Activated naive CD8-positive, alpha-beta T cell (primary cell): ENCODE data around the gene NFYC.

Experiments used
- H3K27ac Mint-ChIP-seq: one replicate; pipeline ENCODE4 v1.8.0; 2021; ENCODE audit warnings: mixed read lengths
- H3K27me3 Mint-ChIP-seq: one replicate; pipeline ENCODE4 v1.8.0; 2021; ENCODE audit warnings: mixed read lengths
- H3K36me3 Mint-ChIP-seq: one replicate; pipeline ENCODE4 v1.8.0; 2021; ENCODE audit warnings: mixed read lengths
- H3K4me1 Mint-ChIP-seq: one replicate; pipeline ENCODE4 v1.8.0; 2021; ENCODE audit warnings: low read depth, mixed read lengths
- H3K4me3 Mint-ChIP-seq: one replicate; pipeline ENCODE4 v1.8.0; 2021; ENCODE audit warnings: mild to moderate bottlenecking, mixed read lengths
- H3K9me3 Mint-ChIP-seq: one replicate; pipeline ENCODE4 v1.8.0; 2021; ENCODE audit warnings: low read depth, mixed read lengths

Gene NFYC

DNA sequence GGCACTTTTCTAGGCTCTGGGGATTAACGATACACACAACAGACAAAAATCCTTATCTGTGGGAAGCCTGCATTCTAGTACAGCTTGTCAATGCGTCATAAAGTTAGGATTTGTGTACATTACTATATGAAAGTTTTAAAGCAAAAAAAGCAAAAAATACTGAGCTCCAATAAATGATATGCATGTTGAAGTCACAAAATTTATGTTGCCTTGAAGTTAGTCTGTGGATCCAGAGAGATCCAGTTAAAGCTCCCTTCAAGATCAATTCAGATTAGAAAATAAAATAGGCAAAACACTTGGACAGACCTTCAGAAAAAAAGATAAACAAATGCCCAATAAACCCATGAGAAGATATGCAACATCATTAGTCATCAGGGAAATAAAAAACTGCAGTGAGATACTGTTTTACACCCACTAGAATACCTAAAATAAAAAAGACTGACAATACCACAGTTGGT is 59.0 kb downstream of the NFYC start:
- peak overlapping the region; percentile 22 for H3K27ac Mint-ChIP-seq
- H3K36me3 Mint-ChIP-seq: peaks cover 14% of the 10 kb centered on the region
- H3K4me3 Mint-ChIP-seq: no peak overlapping the region
- H3K27me3 Mint-ChIP-seq: no peaks in the 10 kb centered on the region
- no peaks in the 10 kb centered on the region for H3K9me3 Mint-ChIP-seq
- H3K4me1 Mint-ChIP-seq: peaks cover 26% of the 10 kb centered on the region

DNA sequence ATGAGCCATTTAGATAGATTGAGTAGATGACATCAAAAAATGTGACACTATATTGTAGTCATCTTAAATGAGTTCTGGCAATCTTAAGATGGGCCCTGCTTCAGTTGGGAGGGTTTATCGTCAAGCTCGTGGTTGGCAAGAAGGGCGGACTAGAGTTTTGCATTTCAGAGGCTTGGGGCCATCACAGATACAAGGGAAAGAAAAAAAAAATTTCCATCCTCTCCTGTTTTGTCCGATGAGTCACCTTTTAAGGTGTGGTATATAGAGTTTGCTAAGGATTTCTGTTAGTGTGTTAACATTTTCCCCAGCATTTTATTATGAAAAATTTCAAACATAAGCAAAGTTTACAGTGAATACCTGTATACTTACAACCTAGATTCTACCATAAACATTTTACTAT is 60.3 kb downstream of the NFYC start:
- Mint-ChIP-seq H3K36me3 (peaks cover 14% of the 10 kb centered on the region), H3K27me3 (no peaks in the 10 kb centered on the region), H3K27ac (peak overlapping the region; percentile 16), H3K4me1 (peaks cover 17% of the 10 kb centered on the region), H3K9me3 (no peaks in the 10 kb centered on the region), H3K4me3 (no peak overlapping the region)

DNA sequence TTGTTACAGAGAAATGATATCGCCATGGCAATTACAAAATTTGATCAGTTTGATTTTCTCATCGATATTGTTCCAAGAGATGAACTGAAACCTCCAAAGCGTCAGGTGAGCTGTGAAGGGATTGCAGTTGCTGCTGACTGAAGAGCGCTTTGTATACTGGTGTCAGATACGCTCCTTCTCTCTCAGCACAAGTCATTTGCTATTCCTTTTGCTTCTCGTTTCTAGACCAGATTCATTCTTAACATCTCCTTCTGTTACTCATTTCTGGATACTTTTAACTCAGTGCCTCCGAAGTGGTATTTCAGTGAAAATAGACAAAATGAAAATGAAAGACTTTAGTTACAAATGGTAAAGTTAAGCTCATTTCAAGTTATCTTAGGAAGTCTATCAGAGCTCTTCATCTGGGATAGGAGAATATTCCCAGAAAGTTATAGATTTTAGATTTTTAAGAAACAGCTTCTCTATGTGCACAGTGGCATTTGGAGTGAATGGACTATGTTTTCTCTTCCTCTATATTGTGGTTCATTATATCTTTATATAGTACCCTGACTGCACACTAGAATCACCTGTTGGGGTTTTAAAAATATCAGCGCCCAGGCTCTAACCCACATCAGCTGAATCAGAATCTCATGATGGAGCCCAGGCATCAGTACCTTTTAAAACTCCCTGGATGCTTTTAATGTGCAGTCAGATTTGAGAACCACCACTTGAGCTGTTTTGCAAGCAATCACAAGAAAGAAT is 61.8 kb downstream of the NFYC start:
- no peaks in the 10 kb centered on the region for H3K9me3 Mint-ChIP-seq
- no peak overlapping the region for H3K4me3 Mint-ChIP-seq
- H3K27me3 Mint-ChIP-seq: no peaks in the 10 kb centered on the region
- H3K36me3 Mint-ChIP-seq: peaks cover 12% of the 10 kb centered on the region
- peak overlapping the region; percentile 64 for H3K27ac Mint-ChIP-seq
- peaks cover 16% of the 10 kb centered on the region for H3K4me1 Mint-ChIP-seq

DNA sequence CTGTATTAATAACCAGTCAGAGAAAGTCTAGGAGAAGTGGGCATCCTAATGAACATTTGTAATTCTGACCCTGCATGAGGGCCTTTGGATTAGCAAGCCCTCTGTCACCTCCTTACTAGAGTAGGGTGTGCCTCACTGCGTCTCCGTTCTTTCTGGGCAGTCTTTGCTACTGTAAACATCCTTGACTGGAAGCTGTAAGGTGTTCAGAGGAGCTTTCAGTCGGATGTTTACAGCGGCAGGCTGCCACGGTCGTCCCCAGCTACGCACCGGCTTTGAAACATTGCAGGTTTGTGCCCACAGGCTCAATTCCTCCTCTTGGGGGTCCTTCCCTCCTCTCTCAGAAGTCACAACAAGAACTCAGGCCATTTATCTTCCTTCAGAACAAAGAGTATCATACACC is 62.7 kb downstream of the NFYC start:
- H3K4me3 Mint-ChIP-seq: no peak overlapping the region
- no peaks in the 10 kb centered on the region for H3K9me3 Mint-ChIP-seq
- H3K27me3 Mint-ChIP-seq: no peaks in the 10 kb centered on the region
- peaks cover 16% of the 10 kb centered on the region for H3K4me1 Mint-ChIP-seq
- H3K36me3 Mint-ChIP-seq: peaks cover 12% of the 10 kb centered on the region
- no peak overlapping the region for H3K27ac Mint-ChIP-seq

DNA sequence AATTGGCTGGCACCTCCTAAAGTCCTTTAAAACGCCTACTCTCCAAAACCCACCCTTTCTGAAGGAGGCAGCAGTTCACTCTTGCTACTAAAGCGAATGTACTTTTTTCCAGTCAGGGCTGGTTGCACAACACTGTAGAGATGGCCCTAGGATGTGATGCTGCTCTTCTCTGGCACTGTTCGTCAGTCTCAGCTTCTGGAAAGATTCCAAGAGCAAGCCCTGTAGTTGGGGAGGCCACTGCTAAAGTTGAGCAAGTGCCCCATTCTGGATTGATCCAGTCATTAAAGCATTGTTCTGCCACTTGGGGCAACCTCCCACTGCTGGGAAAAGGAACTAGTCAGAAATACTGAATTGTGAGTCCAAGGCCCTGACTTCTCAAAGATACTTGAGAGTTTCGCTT is 63.6 kb downstream of the NFYC start:
- Mint-ChIP-seq H3K36me3 (peaks cover 16% of the 10 kb centered on the region), H3K4me1 (peaks cover 16% of the 10 kb centered on the region)

GRCh38 chr1:40756523-40756922 is 65.0 kb downstream of the NFYC start:
- no peaks in the 10 kb centered on the region for H3K27me3 Mint-ChIP-seq
- no peak overlapping the region for H3K27ac Mint-ChIP-seq
- no peaks in the 10 kb centered on the region for H3K9me3 Mint-ChIP-seq
- H3K4me3 Mint-ChIP-seq: no peak overlapping the region
- H3K36me3 Mint-ChIP-seq: peaks cover 15% of the 10 kb centered on the region
- H3K4me1 Mint-ChIP-seq: peaks cover 12% of the 10 kb centered on the region

More for the DNA sequence above, 63.6 kb downstream of the NFYC start:
- no peak overlapping the region for H3K4me3 Mint-ChIP-seq
- H3K27ac Mint-ChIP-seq: no peak overlapping the region
- H3K27me3 Mint-ChIP-seq: no peaks in the 10 kb centered on the region
- H3K9me3 Mint-ChIP-seq: no peaks in the 10 kb centered on the region

DNA sequence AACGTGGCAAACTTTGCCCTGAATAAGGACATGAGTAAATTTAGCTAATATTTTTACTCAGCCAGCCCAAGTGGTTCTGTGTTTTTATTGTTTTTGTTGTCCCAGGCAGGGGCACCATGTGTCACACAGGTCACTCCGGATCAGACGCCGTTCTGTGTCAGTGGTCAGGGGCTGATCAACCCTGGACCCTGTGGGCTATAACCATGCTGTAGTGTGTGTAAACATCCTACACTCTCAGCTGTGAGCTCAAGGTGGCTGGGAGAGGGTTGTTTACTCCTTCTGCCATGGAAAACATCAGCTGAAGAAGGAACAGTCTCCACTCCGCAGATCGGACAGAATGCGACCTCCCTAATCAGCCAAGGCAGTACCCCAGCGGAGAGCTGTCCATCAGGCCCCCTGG is 65.6 kb downstream of the NFYC start:
- peaks cover 12% of the 10 kb centered on the region for H3K36me3 Mint-ChIP-seq
- H3K4me1 Mint-ChIP-seq: peaks cover 11% of the 10 kb centered on the region
- H3K9me3 Mint-ChIP-seq: no peaks in the 10 kb centered on the region
- H3K27ac Mint-ChIP-seq: no peak overlapping the region
- no peak overlapping the region for H3K4me3 Mint-ChIP-seq
- H3K27me3 Mint-ChIP-seq: no peaks in the 10 kb centered on the region

DNA sequence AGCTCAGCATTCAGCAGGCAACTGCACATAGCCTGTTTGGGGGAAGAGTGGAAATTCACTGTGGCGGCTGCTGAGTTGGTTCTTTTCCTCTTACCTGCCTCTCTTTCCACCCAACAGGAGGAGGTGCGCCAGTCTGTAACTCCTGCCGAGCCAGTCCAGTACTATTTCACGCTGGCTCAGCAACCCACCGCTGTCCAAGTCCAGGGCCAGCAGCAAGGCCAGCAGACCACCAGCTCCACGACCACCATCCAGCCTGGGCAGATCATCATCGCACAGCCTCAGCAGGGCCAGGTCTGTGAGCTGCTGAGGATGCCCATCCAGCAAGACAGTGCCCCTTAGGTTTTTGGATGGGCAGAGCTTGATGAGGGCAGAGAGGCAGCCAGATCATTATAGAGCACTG is 66.5 kb downstream of the NFYC start:
- Mint-ChIP-seq H3K9me3 (no peaks in the 10 kb centered on the region), H3K4me1 (peaks cover 15% of the 10 kb centered on the region), H3K27ac (no peak overlapping the region), H3K36me3 (peaks cover 12% of the 10 kb centered on the region), H3K27me3 (no peaks in the 10 kb centered on the region), H3K4me3 (no peak overlapping the region)

- Mint-ChIP-seq H3K36me3 (peaks cover 8% of the 10 kb centered on the region), H3K9me3 (no peaks in the 10 kb centered on the region), H3K27me3 (no peaks in the 10 kb centered on the region), H3K27ac (peak overlapping the region; percentile 4), H3K4me1 (peaks cover 19% of the 10 kb centered on the region), H3K4me3 (no peak overlapping the region)
Observed at GRCh38 chr1:40758578-40759343, 67.3 kb downstream of the NFYC start.

- Mint-ChIP-seq H3K9me3 (no peaks in the 10 kb centered on the region), H3K4me1 (peaks cover 33% of the 10 kb centered on the region), H3K4me3 (no peak overlapping the region), H3K36me3 (peaks cover 8% of the 10 kb centered on the region), H3K27me3 (no peaks in the 10 kb centered on the region), H3K27ac (no peak overlapping the region)
Observed at GRCh38 chr1:40760984-40761383, 69.5 kb downstream of the NFYC start.

GRCh38 chr1:40762144-40762923 is 70.8 kb downstream of the NFYC start:
- peaks cover 33% of the 10 kb centered on the region for H3K4me1 Mint-ChIP-seq
- H3K27ac Mint-ChIP-seq: no peak overlapping the region
- H3K4me3 Mint-ChIP-seq: no peak overlapping the region
- H3K36me3 Mint-ChIP-seq: peaks cover 8% of the 10 kb centered on the region
- H3K27me3 Mint-ChIP-seq: no peaks in the 10 kb centered on the region
- no peaks in the 10 kb centered on the region for H3K9me3 Mint-ChIP-seq

DNA sequence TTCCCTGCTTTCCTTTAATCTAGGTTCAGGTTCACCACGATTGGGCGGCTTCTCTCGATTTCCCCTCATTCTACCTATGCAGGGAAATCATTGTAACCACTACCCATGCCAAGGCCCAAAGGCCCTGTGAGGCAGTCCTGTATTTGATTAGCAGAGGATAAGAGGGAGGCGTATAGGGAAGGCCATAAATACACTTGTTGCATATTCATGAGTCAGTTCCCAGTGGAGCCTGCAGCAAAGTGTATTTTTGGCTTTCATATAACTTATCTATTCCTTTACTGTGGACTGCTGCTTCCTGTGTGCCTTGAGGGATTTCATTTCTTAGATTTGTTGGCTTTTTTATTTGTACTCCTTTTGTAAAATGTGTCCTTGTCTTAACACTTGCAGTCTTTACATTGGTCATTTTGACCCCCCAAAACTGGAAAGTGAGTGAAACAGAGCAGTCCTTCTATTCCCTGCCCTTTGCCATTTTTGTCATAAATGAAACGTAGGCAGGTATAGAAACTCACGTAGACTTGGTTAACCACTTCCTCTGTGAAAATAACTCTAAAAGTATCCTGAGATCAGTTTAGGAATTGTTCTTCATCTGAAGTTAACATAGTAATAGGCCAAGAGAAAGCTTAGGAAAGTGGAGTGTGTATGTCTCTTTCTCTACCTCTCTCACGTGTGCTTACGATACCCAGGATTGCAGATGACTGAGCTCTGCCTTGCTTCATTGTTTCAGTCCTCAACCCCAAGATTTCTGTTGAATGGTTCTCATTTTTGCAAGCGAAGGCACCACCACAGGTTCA is 72.4 kb downstream of the NFYC start:
- Mint-ChIP-seq H3K4me1 (peaks cover 33% of the 10 kb centered on the region), H3K9me3 (no peaks in the 10 kb centered on the region), H3K36me3 (peaks cover 8% of the 10 kb centered on the region)

DNA sequence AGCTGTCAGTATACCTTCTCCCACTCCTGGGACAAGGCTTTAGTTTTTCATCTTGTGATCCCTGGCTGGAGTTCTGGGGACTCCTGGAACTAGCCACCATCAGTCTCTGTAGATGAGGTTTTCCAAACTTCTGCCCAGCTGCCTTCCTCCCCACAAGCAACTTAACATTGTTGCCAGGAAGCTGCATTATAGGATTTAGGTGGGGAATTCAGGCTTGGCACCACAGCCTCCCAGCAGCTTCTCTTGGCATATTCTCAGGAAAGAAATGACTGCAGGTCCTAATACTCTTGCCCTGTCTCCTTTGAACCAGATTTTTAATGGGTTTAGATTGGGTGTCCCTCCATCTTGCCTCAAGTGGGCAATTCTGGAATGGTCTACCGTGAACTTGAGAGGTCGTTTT is 73.5 kb downstream of the NFYC start:
- H3K27ac Mint-ChIP-seq: peak overlapping the region; percentile 41
- H3K27me3 Mint-ChIP-seq: no peaks in the 10 kb centered on the region
- H3K4me1 Mint-ChIP-seq: peaks cover 39% of the 10 kb centered on the region
- peaks cover 4% of the 10 kb centered on the region for H3K36me3 Mint-ChIP-seq
- H3K9me3 Mint-ChIP-seq: no peaks in the 10 kb centered on the region
- H3K4me3 Mint-ChIP-seq: no peak overlapping the region

More for the DNA sequence above, 72.4 kb downstream of the NFYC start:
- Mint-ChIP-seq H3K27me3 (no peaks in the 10 kb centered on the region), H3K4me3 (peak overlapping the region; percentile 78), H3K27ac (peak overlapping the region; percentile 77)

DNA sequence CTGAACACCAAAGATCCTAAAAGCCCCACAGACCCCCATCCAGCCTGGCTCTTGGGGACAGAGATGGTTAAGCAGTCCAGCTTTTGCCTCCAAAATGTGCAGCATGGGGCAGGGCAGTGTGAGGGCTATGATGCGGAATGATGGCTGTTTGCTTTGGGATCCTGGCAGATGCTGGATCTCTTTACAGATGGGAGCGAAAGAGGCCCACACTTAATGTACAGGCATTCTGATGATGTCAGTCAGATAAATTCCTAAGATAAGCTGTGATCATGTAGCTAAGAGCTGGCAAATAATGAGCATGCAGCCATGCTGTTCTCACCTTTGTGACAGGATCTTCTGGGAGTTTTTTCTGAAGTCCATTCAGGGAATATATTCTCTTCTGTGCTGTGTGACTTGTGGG is 74.5 kb downstream of the NFYC start:
- Mint-ChIP-seq H3K9me3 (no peaks in the 10 kb centered on the region), H3K4me1 (peaks cover 41% of the 10 kb centered on the region), H3K4me3 (no peak overlapping the region), H3K27me3 (no peaks in the 10 kb centered on the region), H3K36me3 (peaks cover 4% of the 10 kb centered on the region), H3K27ac (no peak overlapping the region)
